ENCODE results near the gene SRGAP1. TPM values are rescaled to one million over a fixed set of nuclear protein-coding genes. Genes with fewer than 3 reads are reported as not detected.
"Not testable (repeated sequence)": the region's sequence is repeated elsewhere in the genome, so short reads cannot be mapped to it uniquely, and the experiment has no call there.

Gene SRGAP1
- total RNA-seq, 6 experiments from 2014 or later: 1.3 to 5.0 (median 3.0) TPM

DNA sequence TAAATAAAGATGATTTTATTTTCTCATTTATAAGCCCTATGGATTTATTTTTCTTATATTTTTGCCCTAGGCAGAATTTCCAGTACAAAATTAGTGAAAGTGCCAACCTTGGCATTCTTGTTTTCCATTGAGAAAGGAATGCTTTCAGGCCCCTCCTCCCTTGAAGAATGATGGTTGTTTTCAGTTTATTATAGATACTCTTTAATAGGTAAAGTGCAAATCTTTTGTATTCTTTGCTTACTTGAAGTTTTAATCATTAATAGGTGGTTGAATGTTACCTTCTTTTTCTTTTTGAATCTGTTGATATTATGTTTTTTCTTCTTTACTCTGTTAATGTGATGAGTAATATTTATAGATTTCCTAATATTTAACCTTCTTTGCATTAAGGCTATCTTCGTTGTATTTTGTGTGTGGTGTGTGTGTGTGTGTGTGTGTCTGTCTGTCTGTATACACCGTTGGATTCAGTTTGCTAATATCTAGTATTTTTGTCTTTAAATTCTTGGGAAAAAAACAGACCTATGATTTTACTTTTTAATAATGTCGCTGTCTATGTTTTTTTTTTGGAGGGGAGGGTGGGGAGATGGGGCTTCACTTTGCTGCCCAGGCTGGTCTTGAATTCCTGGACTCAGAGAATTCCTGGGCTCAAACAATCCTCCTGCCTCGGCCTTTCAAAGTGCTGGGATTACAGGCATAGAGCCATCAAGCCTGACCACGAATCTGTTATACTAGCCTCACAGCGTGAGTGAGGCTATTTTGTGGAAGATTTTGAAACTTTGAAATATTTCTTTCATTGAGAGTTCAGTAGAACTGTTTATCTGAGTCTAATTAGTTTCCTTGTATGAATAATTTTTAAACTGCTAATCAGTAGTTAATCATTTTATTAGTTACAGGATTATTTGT, 13.5 kb downstream of the SRGAP1 start:
- H3K4me1 ChIP-seq: peaks cover 0 to 15% (median 6%) of the 10 kb centered on the region in 4 donors
- WGBS (ENCODE audit: insufficient coverage, low coverage, low lambda C conversion rate, missing lambda C conversion rate): 46% methylated on average over 6 of the region's 6 CpGs
- no peak overlapping the region for H3K4me3 ChIP-seq
- no peaks in the 10 kb centered on the region for H3K27me3 ChIP-seq
- no peaks in the 10 kb centered on the region for H3K36me3 ChIP-seq
- no peak overlapping the region for H3K27ac ChIP-seq
- TF ChIP-seq POLR2A (IDR thresholded peaks at IDR 0.05): no peak
- TF ChIP-seq, protein P1, sequence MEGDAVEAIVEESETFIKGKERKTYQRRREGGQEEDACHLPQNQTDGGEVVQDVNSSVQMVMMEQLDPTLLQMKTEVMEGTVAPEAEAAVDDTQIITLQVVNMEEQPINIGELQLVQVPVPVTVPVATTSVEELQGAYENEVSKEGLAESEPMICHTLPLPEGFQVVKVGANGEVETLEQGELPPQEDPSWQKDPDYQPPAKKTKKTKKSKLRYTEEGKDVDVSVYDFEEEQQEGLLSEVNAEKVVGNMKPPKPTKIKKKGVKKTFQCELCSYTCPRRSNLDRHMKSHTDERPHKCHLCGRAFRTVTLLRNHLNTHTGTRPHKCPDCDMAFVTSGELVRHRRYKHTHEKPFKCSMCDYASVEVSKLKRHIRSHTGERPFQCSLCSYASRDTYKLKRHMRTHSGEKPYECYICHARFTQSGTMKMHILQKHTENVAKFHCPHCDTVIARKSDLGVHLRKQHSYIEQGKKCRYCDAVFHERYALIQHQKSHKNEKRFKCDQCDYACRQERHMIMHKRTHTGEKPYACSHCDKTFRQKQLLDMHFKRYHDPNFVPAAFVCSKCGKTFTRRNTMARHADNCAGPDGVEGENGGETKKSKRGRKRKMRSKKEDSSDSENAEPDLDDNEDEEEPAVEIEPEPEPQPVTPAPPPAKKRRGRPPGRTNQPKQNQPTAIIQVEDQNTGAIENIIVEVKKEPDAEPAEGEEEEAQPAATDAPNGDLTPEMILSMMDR (IDR thresholded peaks at IDR 0.05): no peak
- no peaks in the 10 kb centered on the region for H3K9me3 ChIP-seq
- DNase-seq (no peak), ATAC-seq (no peak)
- intact Hi-C loops (cut with DNase I): no loop called here

DNA sequence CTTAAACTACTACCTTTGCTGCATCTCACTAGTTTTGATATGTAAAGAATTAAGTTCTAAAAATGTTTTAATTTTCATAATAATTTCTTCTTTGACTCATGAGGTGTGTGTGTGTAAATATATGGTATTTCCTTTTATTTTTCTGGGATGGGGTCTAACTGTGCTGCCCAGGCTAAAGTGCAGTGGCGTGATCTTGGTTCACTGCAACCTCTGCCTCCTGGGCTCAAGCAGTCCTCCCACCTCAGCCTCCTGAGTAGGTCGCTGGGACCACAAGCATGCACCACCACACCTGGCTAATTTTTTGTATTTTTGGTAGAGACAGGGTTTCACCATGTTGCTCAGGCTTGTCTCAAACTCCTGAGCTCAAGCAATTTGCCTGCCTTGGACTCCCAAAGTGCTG, 15.4 kb downstream of the SRGAP1 start:
- not testable (repeated sequence) for H3K36me3 ChIP-seq
- WGBS (ENCODE audit: insufficient coverage, low coverage, low lambda C conversion rate, missing lambda C conversion rate): 86% methylated on average over 2 of the region's 2 CpGs

DNA sequence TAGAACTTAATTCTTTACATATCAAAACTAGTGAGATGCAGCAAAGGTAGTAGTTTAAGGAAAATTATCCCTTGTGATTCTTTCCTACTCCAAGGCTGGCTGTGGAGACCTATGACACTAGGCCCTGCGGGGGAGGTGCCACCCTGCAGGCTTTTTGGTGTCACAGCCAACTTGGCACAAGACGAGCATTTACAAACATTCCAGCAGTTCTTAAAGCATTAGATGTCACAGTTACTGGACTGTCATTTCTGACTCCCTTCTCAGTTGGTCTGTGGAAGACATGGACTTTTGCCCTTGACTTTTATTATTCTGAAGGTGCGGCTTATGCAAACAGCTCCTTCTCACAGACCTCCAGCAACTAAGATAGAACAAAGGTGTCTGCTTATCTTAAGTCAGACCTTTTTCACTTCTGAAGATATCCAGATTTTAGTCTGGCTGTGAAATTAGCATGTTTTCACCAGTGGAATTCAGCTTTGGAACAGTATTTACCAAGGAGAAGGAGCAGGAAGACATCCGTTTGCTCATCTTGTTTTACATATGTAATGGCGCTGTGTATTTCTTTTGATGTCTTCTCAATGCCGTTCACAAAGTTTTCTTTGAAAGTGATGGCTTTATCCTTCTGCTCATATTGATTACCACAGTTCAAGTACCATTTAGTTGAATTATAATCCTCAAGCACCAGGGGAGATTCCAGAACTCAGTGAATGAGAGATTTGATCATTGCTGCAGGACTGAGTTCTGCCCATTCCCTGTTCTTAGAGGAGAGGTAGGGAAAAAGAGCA, 17.9 kb downstream of the SRGAP1 start:
- 33% methylated on average over 5 of the region's 6 CpGs for WGBS (ENCODE audit: insufficient coverage, low coverage, low lambda C conversion rate, missing lambda C conversion rate)
- no peak for TF ChIP-seq POLR2A (IDR thresholded peaks at IDR 0.05)
- TF ChIP-seq, protein P1 (IDR thresholded peaks at IDR 0.05): no peak
- ATAC-seq (peak; percentile 98 to 100 (median 99)), DNase-seq (peak; percentile 74 to 82 (median 78))
- Histone ChIP-seq H3K27ac (peak overlapping the region in 2 of 3 donors; percentile 6 to 45), H3K27me3 (no peaks in the 10 kb centered on the region), H3K9me3 (no peaks in the 10 kb centered on the region), H3K4me3 (no peak overlapping the region), H3K4me1 (peaks cover 0 to 17% (median 6%) of the 10 kb centered on the region in 4 donors), H3K36me3 (no peaks in the 10 kb centered on the region)
- intact Hi-C loops (cut with DNase I): no loop called here

More for the DNA sequence above, 15.4 kb downstream of the SRGAP1 start:
- peaks cover 0 to 17% (median 6%) of the 10 kb centered on the region in 4 donors for H3K4me1 ChIP-seq
- H3K27me3 ChIP-seq; DNase-seq; H3K27ac ChIP-seq; ATAC-seq; H3K9me3 ChIP-seq; intact Hi-C loops (cut with DNase I); H3K4me3 ChIP-seq: not testable (repeated sequence)

DNA sequence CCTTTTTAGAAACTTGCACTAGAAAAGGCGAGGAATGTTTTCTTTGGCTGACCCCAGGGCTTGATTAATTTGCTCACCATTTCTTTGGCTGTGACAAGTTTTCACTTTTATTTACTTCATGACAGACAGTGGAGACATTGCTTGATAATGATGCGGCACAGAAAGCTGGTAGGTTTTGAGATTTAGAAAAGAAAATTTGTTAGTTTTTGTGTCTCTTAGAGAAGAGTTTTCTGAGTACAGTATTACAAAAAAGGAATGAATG, 18.4 kb downstream of the SRGAP1 start:
- no peak overlapping the region for H3K4me3 ChIP-seq
- intact Hi-C loops (cut with DNase I): no loop called here
- TF ChIP-seq POLR2A (IDR thresholded peaks at IDR 0.05): no peak
- TF ChIP-seq, protein P1 (IDR thresholded peaks at IDR 0.05): no peak

More for the DNA sequence above, 18.4 kb downstream of the SRGAP1 start:
- Histone ChIP-seq H3K27me3 (no peaks in the 10 kb centered on the region), H3K9me3 (no peaks in the 10 kb centered on the region), H3K27ac (peak overlapping the region in 1 of 3 donors; percentile 45), H3K36me3 (no peaks in the 10 kb centered on the region), H3K4me1 (peaks cover 0 to 17% (median 6%) of the 10 kb centered on the region in 4 donors)
- WGBS (ENCODE audit: insufficient coverage, low coverage, low lambda C conversion rate, missing lambda C conversion rate): 35% methylated on average over 2 of the region's 2 CpGs
- ATAC-seq (peak in 2 of 4 donors; percentile 16 to 54), DNase-seq (no peak)

All from right lobe of liver (tissue), 6 donors.